GM12865 (cell line): ENCODE data around the gene DCLK2.
"Not testable (repeated sequence)": the region's sequence is repeated elsewhere in the genome, so short reads cannot be mapped to it uniquely, and the experiment has no call there.

ENCODE experiments used
- DNase-seq: peaks from one replicate; pipeline ENCODE4 v3.0.0; 2010; ENCODE audit warnings: low read depth
- H3K4me3 ChIP-seq: 2 replicates; pipeline ENCODE4 v1.5.1; 2011; ENCODE audit warnings: mild to moderate bottlenecking, low read depth, low read length, control low read depth
- TF ChIP-seq, protein P1 (sequence below): IDR thresholded peaks from 2 replicates; pipeline ENCODE4 v1.5.1; 2011; ENCODE audit warnings: low read length, control low read depth, low read depth, inconsistent platforms; ENCODE audit not compliant: insufficient read depth; ENCODE audit errors: missing control alignments

Gene DCLK2

DNA sequence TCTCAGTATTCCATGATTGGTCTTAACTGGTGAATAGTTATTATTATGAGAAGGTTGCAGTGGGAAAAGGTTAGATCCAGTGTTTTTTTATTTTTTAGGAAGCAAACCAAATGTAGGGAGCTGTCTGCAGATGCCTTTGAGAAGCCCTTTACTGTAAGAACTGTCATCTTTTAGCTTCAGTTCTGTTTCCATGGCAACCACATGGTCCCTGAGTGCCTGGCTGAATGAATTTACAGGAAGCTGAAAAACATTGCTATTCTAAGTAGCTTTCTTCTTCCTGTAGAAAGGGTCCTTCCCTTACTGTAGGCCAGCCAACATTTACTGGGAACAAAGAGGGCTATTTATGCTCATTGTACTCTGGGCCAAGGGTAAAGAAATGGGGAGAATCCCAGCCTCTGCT lies 103.3 kb downstream of the DCLK2 start:
- TF ChIP-seq, protein P1, sequence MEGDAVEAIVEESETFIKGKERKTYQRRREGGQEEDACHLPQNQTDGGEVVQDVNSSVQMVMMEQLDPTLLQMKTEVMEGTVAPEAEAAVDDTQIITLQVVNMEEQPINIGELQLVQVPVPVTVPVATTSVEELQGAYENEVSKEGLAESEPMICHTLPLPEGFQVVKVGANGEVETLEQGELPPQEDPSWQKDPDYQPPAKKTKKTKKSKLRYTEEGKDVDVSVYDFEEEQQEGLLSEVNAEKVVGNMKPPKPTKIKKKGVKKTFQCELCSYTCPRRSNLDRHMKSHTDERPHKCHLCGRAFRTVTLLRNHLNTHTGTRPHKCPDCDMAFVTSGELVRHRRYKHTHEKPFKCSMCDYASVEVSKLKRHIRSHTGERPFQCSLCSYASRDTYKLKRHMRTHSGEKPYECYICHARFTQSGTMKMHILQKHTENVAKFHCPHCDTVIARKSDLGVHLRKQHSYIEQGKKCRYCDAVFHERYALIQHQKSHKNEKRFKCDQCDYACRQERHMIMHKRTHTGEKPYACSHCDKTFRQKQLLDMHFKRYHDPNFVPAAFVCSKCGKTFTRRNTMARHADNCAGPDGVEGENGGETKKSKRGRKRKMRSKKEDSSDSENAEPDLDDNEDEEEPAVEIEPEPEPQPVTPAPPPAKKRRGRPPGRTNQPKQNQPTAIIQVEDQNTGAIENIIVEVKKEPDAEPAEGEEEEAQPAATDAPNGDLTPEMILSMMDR: no peak
- no peak overlapping the region for H3K4me3 ChIP-seq
- DNase-seq: no peak

DNA sequence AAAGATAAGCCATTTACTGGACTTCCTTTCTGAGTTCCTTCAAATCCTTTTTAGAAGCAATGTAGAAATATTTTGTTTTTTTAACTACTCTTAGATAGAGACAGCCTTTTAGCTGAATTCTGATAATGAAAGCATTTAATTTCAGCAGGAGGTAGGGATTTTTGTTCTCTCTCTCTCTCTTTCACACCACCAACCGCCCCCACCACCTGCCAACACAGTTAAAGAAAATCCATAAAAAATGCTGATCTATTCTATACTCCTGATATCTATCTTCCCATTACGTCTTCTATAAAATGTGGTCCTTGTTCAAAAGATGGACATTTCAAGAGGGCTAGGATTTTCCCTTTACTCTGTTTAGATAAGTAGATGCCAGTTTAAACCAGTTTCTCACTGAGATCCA lies 104.5 kb downstream of the DCLK2 start:
- TF ChIP-seq, protein P1: no peak
- no peak overlapping the region for H3K4me3 ChIP-seq
- no peak for DNase-seq

DNA sequence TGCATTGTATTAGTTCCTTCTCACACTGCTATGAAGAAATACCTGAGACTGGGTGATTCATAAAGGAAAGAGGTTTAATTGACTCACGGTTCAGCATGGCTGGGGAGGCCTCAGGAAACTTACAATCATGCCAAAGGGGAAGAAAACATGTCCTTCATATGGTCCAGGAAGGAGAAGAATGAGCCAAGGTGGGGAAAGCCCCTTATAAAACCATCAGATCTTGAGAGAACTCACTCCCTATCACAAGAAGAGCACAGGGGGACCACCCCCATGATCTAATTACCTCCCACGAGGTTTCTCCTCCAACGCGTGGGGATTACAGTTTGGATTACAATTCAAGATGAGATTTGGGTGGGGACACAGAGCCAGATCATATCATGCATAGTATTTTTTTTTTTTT lies 106.8 kb downstream of the DCLK2 start:
- not testable (repeated sequence) for DNase-seq, H3K4me3 ChIP-seq

DNA sequence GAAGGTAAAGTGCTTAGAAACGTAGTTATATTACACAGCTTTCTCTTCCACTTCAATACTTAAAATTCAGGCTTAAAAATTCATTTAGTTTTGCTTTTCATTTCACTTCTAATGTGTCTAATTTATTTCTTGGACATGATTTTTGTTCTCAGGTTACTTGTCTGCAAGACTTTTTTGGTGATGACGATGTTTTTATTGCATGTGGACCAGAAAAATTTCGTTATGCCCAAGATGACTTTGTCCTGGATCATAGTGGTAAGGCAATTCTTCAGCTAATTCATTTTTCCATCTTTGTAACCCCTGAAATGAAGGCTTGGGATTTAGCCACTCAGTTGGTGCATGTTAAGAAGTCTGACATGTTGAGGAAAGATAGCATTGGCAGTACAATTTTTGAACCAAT lies 114.7 kb downstream of the DCLK2 start:
- DNase-seq: no peak
- TF ChIP-seq, protein P1: no peak
- H3K4me3 ChIP-seq: no peak overlapping the region

DNA sequence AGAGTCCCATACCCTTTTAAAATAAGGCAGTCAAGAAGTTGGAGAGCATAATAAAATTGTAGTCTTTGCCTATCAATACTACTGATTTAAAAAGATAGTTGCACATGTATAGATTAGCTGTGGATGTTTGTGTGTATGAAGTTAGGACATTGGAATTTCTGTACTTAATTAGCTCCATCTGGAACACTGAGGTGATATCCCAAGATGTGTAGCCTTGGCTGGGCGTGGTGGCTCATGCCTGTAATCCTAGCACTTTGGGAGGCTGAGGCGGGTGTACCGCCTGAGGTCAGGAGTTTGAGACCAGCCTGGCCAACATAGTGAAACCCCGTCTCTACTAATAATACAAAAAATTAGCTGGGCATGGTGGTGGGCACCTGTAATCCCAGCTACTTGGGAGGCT lies 119.0 kb downstream of the DCLK2 start:
- H3K4me3 ChIP-seq, DNase-seq: not testable (repeated sequence)

DNA sequence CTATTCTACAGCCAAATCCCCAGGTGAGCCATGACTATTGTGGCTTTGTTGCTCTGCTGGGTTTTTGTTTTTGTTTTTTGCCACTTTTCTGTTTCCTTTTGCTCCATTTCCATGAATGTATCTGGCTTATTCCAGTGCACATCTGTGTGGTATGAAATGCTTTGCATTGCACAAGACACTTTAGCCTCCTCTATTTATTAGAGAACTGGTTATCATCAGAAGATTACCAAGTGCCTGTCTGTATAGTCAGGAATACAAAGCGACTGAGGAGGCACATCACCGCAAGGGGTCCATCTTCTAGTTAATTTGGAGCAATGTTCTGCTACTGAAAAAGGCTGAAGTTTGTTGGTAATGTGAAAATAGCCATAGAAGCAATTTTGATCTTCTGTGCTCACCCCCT lies 120.8 kb downstream of the DCLK2 start:
- TF ChIP-seq, protein P1: no peak
- H3K4me3 ChIP-seq: no peak overlapping the region
- DNase-seq: no peak

DNA sequence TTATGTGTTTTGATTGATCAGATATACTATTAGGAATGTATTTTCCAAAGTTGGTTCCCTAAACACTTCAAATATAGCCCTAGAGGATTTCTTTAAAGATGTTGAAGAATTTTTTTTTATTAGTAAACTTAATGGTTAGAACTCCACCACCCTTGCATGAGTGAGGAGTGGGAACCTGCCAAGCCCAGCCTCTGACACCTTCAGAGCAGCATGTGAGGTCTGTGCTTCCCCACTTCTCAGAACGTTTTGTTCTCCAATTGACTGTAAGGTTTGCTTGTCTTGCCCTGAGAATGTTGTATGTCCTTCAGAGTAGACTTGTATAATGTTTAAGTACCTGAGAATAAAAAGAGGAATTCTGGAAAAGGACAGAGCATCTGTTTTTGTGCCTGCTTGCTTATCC lies 126.8 kb downstream of the DCLK2 start:
- no peak for DNase-seq
- TF ChIP-seq, protein P1: no peak
- no peak overlapping the region for H3K4me3 ChIP-seq

DNA sequence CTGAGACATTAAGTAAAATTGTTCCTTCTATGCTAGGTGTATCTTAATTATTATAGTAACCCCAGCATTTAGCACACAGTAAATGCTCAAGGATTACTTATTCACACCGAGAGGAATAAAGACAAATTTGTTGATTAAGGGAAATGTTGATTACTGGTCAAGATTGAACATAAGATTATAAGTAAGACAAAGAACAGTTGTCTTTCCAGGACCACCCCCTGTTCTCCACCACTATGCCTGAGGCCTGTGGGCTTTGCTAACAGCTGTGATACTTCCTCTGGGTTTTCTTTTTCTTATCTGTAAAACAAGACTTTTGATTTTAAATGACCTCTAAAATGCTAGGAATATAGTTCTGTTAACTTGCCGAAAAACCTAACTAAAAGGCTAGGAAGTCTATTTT lies 128.0 kb downstream of the DCLK2 start:
- TF ChIP-seq, protein P1: no peak
- no peak overlapping the region for H3K4me3 ChIP-seq
- no peak for DNase-seq
